ENCODE results near the gene UBE2Q1. TPM values are rescaled to one million over a fixed set of nuclear protein-coding genes. Genes with fewer than 3 reads are reported as not detected.

UBE2Q1 gene
- total RNA-seq, 2 donors from 2014 or later = 91.6 to 118 TPM

DNA sequence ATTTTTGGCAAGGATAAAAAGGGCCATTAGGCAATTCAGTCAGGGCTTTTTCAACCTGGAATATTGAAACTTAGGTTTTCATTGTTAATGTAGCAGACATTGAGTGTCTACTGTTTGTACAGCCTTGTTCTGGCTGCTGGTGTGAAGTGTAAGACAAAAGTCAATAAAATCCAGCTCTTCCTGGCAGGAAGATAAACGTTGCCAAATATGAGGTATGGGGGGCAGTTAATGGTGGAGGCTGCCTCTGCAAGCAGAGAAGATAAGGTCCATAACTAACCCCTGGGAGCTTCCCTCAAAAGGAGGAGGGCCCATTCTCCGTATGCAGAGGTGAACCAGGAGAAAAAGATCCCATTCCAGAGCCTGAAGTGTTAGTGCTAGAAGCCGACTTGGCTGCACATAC, 36.8 kb downstream of the UBE2Q1 start:
- Mint-ChIP-seq H3K4me3 (no peak overlapping the region), H3K4me1 (no peaks in the 10 kb centered on the region), H3K9me3 (no peaks in the 10 kb centered on the region), H3K36me3 (ENCODE audit: low read depth) (no peaks in the 10 kb centered on the region), H3K27ac (no peak overlapping the region), H3K27me3 (peaks cover 11% of the 10 kb centered on the region)
- no peak for ATAC-seq (replicated peaks)

DNA sequence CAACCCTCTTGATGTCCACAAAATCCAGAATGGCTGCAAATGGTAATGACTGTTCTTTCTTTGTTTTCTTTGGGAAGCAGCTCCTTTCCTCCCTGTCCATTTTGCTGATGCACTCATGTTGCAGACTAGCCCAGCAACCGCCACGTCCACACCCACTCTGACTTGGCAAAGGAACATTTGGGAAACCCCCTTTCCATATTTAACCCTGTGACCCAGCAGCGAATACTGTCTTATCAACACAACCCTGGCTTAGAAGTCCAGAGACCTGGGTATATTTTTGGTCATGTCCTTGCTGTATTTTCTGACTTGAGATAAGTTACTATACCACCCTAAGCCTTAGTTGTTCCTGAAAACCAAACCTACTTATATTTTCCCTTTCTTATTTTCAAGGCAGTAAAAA, 38.1 kb downstream of the UBE2Q1 start:
- ATAC-seq (replicated peaks) = no peak
- no peaks in the 10 kb centered on the region for H3K9me3 Mint-ChIP-seq
- H3K36me3 Mint-ChIP-seq (ENCODE audit: low read depth) = no peaks in the 10 kb centered on the region
- peaks cover 19% of the 10 kb centered on the region for H3K27me3 Mint-ChIP-seq
- no peaks in the 10 kb centered on the region for H3K4me1 Mint-ChIP-seq
- H3K4me3 Mint-ChIP-seq = no peak overlapping the region
- no peak overlapping the region for H3K27ac Mint-ChIP-seq

DNA sequence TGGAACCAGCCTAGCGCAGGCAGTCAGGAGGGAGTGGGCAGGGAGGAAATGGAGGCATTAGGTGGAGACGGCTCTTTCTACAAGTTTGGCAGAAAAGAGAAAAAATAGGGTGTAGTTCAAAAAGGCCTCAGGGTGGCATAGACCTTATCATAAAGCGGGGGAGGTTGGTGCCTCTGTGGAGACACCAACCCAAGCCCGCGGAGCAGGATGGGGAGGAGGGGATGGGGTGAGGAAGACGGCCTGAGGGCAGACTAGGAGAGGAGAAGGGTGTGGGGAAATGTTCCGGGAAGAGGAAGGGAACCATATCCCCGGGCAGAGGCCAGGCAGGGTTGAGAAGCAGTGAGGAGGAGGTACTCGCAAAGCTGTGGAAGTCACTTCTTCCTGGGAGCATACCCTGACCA, 38.9 kb downstream of the UBE2Q1 start:
- peaks cover 21% of the 10 kb centered on the region for H3K27me3 Mint-ChIP-seq
- ATAC-seq (replicated peaks) = no peak
- H3K27ac Mint-ChIP-seq = no peak overlapping the region
- H3K36me3 Mint-ChIP-seq (ENCODE audit: low read depth) = no peaks in the 10 kb centered on the region
- no peak overlapping the region for H3K4me3 Mint-ChIP-seq
- H3K4me1 Mint-ChIP-seq = no peaks in the 10 kb centered on the region
- H3K9me3 Mint-ChIP-seq = no peaks in the 10 kb centered on the region

DNA sequence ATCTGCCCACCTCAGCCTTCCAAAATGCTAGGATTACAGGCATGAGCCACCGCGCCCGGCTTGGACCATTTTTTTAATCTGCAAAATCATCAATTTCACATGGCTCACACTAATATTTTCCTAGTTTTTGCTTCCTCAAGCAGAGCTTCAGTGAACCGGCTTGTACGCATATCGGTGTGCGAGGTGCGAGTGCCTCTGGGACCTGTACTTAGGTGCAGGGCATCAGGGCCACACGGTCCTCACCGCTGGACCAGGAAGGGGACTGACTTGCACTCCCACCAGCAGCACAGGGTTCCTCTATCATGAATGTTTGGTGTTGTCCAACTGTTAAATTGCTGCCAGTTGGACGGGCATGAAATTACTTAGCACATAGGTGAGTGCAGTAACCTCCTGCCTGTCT, 40.8 kb downstream of the UBE2Q1 start:
- Mint-ChIP-seq H3K9me3 (no peaks in the 10 kb centered on the region), H3K27me3 (peaks cover 21% of the 10 kb centered on the region), H3K4me1 (no peaks in the 10 kb centered on the region), H3K36me3 (ENCODE audit: low read depth) (no peaks in the 10 kb centered on the region), H3K27ac (no peak overlapping the region), H3K4me3 (no peak overlapping the region)
- ATAC-seq (replicated peaks) = no peak

DNA sequence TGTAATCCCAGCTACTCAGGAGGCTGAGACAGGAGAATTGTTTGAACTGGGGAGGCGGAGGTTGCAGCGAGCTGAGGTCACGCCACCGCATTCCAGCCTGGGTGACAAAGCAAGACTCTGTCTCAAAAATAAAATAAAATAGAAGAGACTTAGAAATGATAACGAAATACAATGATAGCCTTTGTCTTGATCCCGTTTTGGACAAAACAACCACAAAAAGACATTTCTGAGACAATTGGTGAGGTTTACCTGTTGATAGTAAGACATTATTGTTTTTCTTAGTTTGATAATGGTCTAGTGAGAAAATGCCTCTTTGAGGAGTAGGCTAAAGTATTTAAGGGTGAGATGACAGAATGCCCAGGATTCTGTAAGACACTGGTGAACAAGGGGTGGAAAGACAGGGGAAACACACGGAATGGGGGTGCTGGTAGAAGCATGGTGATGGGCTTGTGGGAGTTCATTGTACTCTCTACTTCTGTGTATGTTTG, 44.4 kb downstream of the UBE2Q1 start:
- no peaks in the 10 kb centered on the region for H3K9me3 Mint-ChIP-seq
- H3K4me1 Mint-ChIP-seq = no peaks in the 10 kb centered on the region
- ATAC-seq (replicated peaks) = no peak
- no peaks in the 10 kb centered on the region for H3K36me3 Mint-ChIP-seq (ENCODE audit: low read depth)
- H3K4me3 Mint-ChIP-seq = no peak overlapping the region
- no peak overlapping the region for H3K27ac Mint-ChIP-seq
- H3K27me3 Mint-ChIP-seq = peaks cover 25% of the 10 kb centered on the region

DNA sequence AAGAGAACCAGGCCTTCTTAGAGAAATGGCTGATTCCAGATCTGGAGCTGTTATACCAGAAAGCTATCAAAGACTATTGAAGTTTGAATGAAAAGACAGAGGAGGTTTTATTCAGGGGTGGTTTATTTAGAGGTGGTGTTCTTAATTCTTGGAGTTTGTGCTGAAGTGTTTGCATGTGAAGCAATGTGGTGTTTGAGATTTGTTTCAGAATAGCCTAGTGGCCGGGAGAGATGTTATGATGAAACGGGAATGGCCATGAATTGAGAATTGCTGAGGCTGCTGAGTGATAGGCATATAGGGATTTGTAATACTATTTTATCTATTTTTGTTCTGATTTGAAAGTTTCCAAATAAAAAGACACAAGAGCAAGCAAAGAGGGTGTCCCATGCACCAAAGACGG, 45.7 kb downstream of the UBE2Q1 start:
- Mint-ChIP-seq H3K27ac (no peak overlapping the region), H3K36me3 (ENCODE audit: low read depth) (no peaks in the 10 kb centered on the region), H3K4me1 (no peaks in the 10 kb centered on the region), H3K9me3 (no peaks in the 10 kb centered on the region), H3K4me3 (no peak overlapping the region), H3K27me3 (peaks cover 28% of the 10 kb centered on the region)
- no peak for ATAC-seq (replicated peaks)

DNA sequence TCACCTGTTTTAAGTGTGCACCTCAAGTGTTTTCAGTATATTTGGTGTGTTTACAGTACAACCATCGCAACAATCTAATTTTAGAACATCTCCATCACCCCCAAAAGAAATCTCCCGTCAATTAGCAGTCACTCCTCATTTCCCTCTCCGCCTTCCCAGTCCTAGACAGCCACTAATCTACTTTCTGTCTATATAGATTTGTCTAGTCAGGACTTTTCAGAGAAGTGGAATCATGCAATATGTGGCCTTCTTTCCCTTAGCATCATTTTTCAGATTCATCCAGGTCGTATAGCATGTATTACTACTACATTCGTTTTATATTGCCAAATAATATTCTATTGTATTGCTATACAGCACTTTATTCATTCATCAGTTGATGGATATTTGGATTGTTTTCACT, 54.6 kb downstream of the UBE2Q1 start:
- no peak for ATAC-seq (replicated peaks)
- Mint-ChIP-seq H3K4me3 (no peak overlapping the region), H3K27me3 (peaks cover 41% of the 10 kb centered on the region)

DNA sequence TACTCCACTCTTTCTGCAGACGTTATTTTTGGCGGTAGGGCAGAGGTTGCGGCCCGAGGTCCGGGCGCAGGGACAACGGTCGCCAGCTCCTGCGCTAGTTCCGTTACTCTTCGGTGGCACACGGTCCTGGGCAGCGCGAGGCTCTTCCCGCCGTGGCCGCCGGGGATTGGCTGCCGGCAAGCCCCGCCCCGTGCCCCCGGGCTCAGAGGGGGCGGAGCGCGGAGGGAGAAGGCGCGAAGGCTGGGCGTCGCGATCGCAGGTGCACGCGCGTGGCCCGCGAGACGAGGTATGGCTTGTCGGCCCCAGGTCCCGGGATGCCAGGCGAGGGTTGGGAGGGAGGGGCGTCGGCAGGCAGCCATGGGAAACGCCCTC, 55.7 kb downstream of the UBE2Q1 start:
- peaks cover 8% of the 10 kb centered on the region for H3K4me1 Mint-ChIP-seq
- no peaks in the 10 kb centered on the region for H3K36me3 Mint-ChIP-seq (ENCODE audit: low read depth)
- H3K27ac Mint-ChIP-seq = no peak overlapping the region
- no peaks in the 10 kb centered on the region for H3K9me3 Mint-ChIP-seq
- no peak overlapping the region for H3K4me3 Mint-ChIP-seq
- H3K27me3 Mint-ChIP-seq = peaks cover 38% of the 10 kb centered on the region
- no peak for ATAC-seq (replicated peaks)

More for the DNA sequence above, 54.6 kb downstream of the UBE2Q1 start:
- Mint-ChIP-seq H3K36me3 (ENCODE audit: low read depth) (no peaks in the 10 kb centered on the region), H3K27ac (no peak overlapping the region), H3K9me3 (no peaks in the 10 kb centered on the region), H3K4me1 (peaks cover 8% of the 10 kb centered on the region)

DNA sequence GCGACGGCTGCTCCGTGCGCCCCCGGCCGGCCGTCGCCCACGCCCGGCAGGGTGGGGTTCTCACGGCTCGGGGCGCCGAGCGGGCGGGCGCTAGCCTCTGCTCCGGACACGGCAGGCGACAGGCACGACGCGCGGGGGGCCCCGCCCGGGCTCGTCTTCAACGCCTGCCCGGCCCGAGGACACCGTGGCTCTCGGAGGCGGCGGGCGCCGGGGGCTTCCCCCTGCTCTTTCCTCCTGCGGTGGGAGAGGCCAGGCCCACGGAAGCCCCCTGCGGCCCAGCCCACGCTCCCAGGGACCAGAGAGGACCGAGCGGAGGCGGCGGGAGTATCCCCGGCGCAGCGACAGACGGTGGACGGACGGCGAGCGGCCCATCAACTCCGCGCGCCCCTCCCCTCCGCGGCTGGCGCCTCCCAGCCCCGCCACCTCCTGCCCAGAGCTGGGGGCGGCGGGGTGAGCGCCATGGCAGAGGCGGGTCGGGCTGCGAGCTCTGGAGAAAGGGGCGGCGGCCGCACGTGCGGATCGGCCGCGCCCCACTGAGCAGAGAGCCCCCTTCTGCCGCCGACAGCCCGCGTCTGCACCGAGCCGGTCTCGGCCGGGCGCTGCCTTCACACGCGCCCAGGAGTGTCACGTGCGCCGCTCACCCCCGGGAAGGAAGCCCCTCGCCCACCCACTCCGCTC, 56.3 kb downstream of the UBE2Q1 start, which contains the start of the genes SHE and TDRD10:
Gene SHE, minus strand, starts transcription at position 347 of the 678 bp plus-strand sequence. CDS start 386 bp downstream, outside the sequence.
Gene TDRD10, plus strand, starts transcription at position 154 of the 678 bp plus-strand sequence. CDS start 4,685 bp downstream, outside the sequence.
- H3K27ac Mint-ChIP-seq = peak within 1 kb of the TSS; percentile 1
- no peak within 1 kb of the TSS for H3K4me3 Mint-ChIP-seq
- peaks cover 34% of the 10 kb centered on the region for H3K27me3 Mint-ChIP-seq
- H3K9me3 Mint-ChIP-seq = no peaks in the 10 kb centered on the region
- H3K36me3 Mint-ChIP-seq (ENCODE audit: low read depth) = no peaks in the 10 kb centered on the region
- no peak for ATAC-seq (replicated peaks)
- H3K4me1 Mint-ChIP-seq = peaks cover 10% of the 10 kb centered on the region

DNA sequence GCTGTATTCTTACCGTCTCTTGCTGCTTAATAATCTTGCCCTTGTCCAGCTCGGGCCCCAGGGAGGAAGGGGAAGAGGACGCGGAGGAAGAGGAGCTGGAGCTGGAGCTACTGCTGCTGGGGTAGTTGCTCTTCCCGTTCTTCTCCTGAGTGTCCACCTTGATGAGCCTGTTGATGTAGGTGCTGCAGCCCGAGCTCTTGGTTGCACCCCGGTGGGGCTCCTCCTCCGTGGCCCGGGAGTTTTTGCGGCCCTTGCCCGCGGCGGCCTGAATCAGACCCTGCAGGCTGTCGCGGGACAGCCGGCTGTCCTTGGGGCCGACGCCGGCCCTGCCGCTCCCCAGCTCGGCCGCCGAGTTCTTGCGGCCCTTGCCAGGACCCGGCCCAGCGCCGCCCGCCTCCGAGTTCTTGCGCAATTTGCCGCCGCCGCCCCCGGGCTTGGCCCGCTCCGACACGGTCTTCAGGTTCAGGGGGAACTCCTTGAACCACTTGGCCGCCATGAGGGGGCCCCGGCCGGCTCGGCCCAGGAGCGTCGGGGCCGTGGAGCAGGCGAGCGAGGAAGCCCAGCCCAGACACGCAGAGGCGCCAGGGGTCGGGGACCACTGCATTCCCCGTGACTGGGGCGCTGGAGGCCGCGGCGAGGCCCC, 56.9 kb downstream of the UBE2Q1 start:
- ATAC-seq (replicated peaks) = no peak
- no peaks in the 10 kb centered on the region for H3K9me3 Mint-ChIP-seq
- peaks cover 15% of the 10 kb centered on the region for H3K4me1 Mint-ChIP-seq
- peaks cover 34% of the 10 kb centered on the region for H3K27me3 Mint-ChIP-seq
- H3K4me3 Mint-ChIP-seq = no peak overlapping the region
- peak overlapping the region; percentile 1 for H3K27ac Mint-ChIP-seq
- no peaks in the 10 kb centered on the region for H3K36me3 Mint-ChIP-seq (ENCODE audit: low read depth)

DNA sequence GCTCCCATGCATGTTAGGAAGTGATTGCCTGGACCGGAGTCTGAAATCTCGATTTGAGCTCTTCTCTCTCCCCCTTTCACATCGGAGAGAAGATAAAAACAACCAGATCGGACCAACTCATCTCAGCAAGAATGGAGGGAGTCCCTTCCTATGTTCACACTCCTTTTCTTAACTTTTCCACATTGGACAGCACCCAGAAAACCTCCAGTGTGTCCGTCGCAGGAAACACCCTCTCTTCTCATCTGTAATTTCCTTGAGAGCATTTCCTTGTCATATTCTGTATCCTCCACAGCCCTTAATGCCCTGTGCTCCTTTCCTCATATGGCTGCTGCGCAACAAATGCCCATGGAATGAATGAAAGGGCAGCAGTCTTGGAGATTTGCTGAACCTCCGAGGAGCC, 57.9 kb downstream of the UBE2Q1 start:
- no peak for ATAC-seq (replicated peaks)
- peaks cover 34% of the 10 kb centered on the region for H3K27me3 Mint-ChIP-seq
- H3K9me3 Mint-ChIP-seq = no peaks in the 10 kb centered on the region
- H3K36me3 Mint-ChIP-seq (ENCODE audit: low read depth) = no peaks in the 10 kb centered on the region
- peaks cover 15% of the 10 kb centered on the region for H3K4me1 Mint-ChIP-seq
- no peak overlapping the region for H3K27ac Mint-ChIP-seq
- no peak overlapping the region for H3K4me3 Mint-ChIP-seq

DNA sequence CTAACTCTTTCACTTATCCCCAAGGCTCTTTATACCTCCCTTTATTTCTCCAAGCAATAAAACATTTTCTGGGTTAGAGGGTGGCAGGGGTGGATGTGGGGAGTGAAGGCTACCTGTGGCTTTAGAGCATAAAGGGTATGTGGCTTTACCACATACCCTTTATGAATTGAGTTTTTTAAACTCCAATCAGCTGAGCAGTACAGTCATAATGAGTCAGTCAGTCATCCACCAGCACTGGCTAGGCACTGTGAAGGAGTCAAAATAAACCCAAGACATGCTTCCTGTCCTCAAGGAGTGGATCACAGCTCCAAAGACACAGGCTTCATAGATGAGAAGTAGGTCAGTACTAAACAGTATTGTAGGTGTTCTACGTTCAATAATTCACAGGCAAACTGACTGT, 59.0 kb downstream of the UBE2Q1 start:
- Mint-ChIP-seq H3K27ac (peak overlapping the region; percentile 68), H3K27me3 (peaks cover 26% of the 10 kb centered on the region), H3K36me3 (ENCODE audit: low read depth) (no peaks in the 10 kb centered on the region), H3K4me1 (peaks cover 15% of the 10 kb centered on the region), H3K9me3 (no peaks in the 10 kb centered on the region), H3K4me3 (peak overlapping the region; percentile 41)
- peak; percentile 89 for ATAC-seq (replicated peaks)
